Caco-2 (cell line): ENCODE data around the gene MOXD1. TPM values are rescaled to one million over a fixed set of nuclear protein-coding genes. Genes with fewer than 3 reads are reported as not detected.

Experiments used
- BruUV-seq: library from RNA; stranded (reverse); fragments of 400-500 nt; replicated peaks from 2 replicates; lab custom pipeline; 2021; lab: Mats Ljungman, UMichigan
- CTCF ChIA-PET: fragments of 300-600 bp; sonication (Branson Sonifier 250); formaldehyde crosslinking; loops from one replicate; lab custom pipeline; 2022; ENCODE audit warnings: antibody characterized with exemption; lab: Charles Lee
- POLR2A ChIA-PET: fragments of 300-600 bp; sonication (Branson Sonifier 250); formaldehyde crosslinking; loops from one replicate; lab custom pipeline; 2022; ENCODE audit warnings: antibody characterized with exemption; lab: Charles Lee
- DNase-seq, 2 experiments: peaks; one replicate each; pipeline versions ENCODE4 v3.0.0 to v3.0.0-alpha.2; 2020 to 2022
- H3K27me3 ChIP-seq: replicated peaks from 2 replicates; pipeline ENCODE4 v1.6.0; 2011; ENCODE audit warnings: low read length; ENCODE audit not compliant: control insufficient read depth, insufficient read depth
- H3K36me3 ChIP-seq: 2 replicates; pipeline ENCODE4 v1.5.1; 2011; ENCODE audit warnings: low read length; ENCODE audit not compliant: control insufficient read depth, insufficient read depth
- H3K4me1 ChIP-seq: fragments of 250-450 bp; sonication (Bioruptor Pico); 2 replicates; pipeline ENCODE4 v1.5.1; 2020; ENCODE audit warnings: mild to moderate bottlenecking
- H3K4me3 ChIP-seq: 2 replicates; pipeline ENCODE4 v1.5.1; 2011; ENCODE audit warnings: low read depth, mild to moderate bottlenecking, control low read depth, low read length
- H3K9me3 ChIP-seq: fragments of 250-450 bp; sonication (Bioruptor Pico); 2 replicates; pipeline ENCODE4 v1.5.1; 2020; ENCODE audit warnings: mild to moderate bottlenecking, moderate library complexity
- H3K27ac Mint-ChIP-seq: one replicate; pipeline ENCODE4 v1.8.0; 2022; ENCODE audit warnings: mixed read lengths; ENCODE audit not compliant: unreplicated experiment
- H3K27me3 Mint-ChIP-seq: one replicate; pipeline ENCODE4 v1.8.0; 2022; ENCODE audit warnings: mixed read lengths; ENCODE audit not compliant: insufficient read depth, unreplicated experiment
- H3K36me3 Mint-ChIP-seq: one replicate; pipeline ENCODE4 v1.8.0; 2022; ENCODE audit warnings: mild to moderate bottlenecking, mixed read lengths; ENCODE audit not compliant: insufficient read depth, unreplicated experiment
- H3K4me1 Mint-ChIP-seq: one replicate; pipeline ENCODE4 v1.8.0; 2022; ENCODE audit warnings: low read depth, mixed read lengths; ENCODE audit not compliant: unreplicated experiment
- H3K4me3 Mint-ChIP-seq: one replicate; pipeline ENCODE4 v1.8.0; 2022; ENCODE audit warnings: mild to moderate bottlenecking, moderate library complexity, mixed read lengths; ENCODE audit not compliant: unreplicated experiment
- H3K9me3 Mint-ChIP-seq: one replicate; pipeline ENCODE4 v1.8.0; 2022; ENCODE audit warnings: mixed read lengths; ENCODE audit not compliant: unreplicated experiment
- intact Hi-C: fragments of 100-400 bp; cut with micrococcal nuclease; formaldehyde crosslinking; loops from one replicate; pipeline ENCODE4 v1.10.0; 2022; ENCODE audit not compliant: unreplicated experiment
- total RNA-seq: library from RNA; stranded (reverse); gene quantifications from 2 replicates; pipeline ENCODE4 v1.2.3, GENCODE V29; 2022
- TF ChIP-seq, protein P1 (sequence below), 2 experiments: fragments of 200-600 bp in 1 of 2; IDR thresholded peaks; 1 replicate in 1 of 2; 2 replicates in 1 of 2; pipeline versions ENCODE4 v1.5.1 to v1.8.0; 2011 to 2022; ENCODE audit warnings: antibody characterized with exemption in 1 of 2, control low read depth in 1 of 2, inconsistent platforms in 1 of 2, low read depth in 1 of 2, low read length in 1 of 2, mild to moderate bottlenecking in 1 of 2, moderate library complexity in 1 of 2; ENCODE audit not compliant: insufficient read depth in 1 of 2, severe bottlenecking in 1 of 2, unreplicated experiment in 1 of 2

Gene MOXD1
- total RNA-seq, 1 experiment from 2014 or later, result 0.09 TPM

DNA sequence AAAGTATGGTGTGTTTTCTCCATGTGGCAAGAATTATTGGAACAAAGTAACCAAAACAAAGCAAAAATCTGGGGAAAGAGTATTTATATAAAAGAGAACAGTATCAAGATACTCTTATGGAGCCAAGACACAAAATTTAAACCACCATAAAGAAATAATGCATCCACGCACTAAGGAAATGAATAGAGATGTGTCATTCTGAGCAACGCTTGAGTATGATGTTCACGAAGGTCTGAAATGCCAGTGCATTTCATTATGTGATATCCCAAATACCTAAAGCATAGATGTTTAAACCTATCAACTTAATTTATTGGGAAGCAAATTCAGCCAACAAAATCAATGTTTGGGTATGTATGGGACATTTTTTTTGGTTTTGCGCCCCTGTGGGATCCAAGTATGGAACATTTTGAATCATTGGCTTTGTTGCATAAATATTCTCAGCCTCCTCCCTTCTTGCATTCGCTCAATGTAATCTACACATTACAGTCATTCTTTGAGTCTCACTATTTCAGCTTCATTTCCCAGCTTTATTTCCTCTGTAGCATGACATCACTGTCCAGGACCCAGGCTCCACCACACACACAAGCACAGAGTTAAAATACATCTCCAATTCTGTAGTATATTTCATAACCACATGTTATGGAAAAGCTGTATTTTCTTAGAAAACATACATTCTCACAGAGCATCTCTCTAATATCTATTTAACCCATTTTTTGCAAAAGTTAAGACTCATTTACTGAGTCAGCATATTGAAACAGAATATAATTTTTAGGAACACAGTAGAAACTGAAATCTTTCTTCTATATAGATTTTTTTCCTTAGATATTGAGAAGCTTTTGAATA, 11.6 kb upstream of the MOXD1 start:
- H3K9me3 Mint-ChIP-seq, result peaks cover 14% of the 10 kb centered on the region
- no peaks in the 10 kb centered on the region for H3K36me3 Mint-ChIP-seq
- no peak overlapping the region for H3K4me3 ChIP-seq
- no peak for DNase-seq
- ChIA-PET POLR2A (no interaction called here), CTCF (no interaction called here)
- no peaks in the 10 kb centered on the region for H3K4me1 ChIP-seq
- intact Hi-C loops, result no loop called here
- no peaks in the 10 kb centered on the region for H3K9me3 ChIP-seq
- no peak overlapping the region for H3K27ac Mint-ChIP-seq
- peaks cover 3% of the 10 kb centered on the region for H3K27me3 Mint-ChIP-seq
- H3K4me3 Mint-ChIP-seq, result no peak overlapping the region
- TF ChIP-seq, protein P1, sequence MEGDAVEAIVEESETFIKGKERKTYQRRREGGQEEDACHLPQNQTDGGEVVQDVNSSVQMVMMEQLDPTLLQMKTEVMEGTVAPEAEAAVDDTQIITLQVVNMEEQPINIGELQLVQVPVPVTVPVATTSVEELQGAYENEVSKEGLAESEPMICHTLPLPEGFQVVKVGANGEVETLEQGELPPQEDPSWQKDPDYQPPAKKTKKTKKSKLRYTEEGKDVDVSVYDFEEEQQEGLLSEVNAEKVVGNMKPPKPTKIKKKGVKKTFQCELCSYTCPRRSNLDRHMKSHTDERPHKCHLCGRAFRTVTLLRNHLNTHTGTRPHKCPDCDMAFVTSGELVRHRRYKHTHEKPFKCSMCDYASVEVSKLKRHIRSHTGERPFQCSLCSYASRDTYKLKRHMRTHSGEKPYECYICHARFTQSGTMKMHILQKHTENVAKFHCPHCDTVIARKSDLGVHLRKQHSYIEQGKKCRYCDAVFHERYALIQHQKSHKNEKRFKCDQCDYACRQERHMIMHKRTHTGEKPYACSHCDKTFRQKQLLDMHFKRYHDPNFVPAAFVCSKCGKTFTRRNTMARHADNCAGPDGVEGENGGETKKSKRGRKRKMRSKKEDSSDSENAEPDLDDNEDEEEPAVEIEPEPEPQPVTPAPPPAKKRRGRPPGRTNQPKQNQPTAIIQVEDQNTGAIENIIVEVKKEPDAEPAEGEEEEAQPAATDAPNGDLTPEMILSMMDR (IDR thresholded peaks at IDR 0.05; ENCODE audit: insufficient read depth in 1 of 2, low read depth in 1 of 2, low read length in 1 of 2, severe bottlenecking in 1 of 2, unreplicated experiment in 1 of 2), result no peak
- no peaks in the 10 kb centered on the region for H3K4me1 Mint-ChIP-seq
- no TSS peak for BruUV-seq
- H3K27me3 ChIP-seq, result no peaks in the 10 kb centered on the region
- no peaks in the 10 kb centered on the region for H3K36me3 ChIP-seq

DNA sequence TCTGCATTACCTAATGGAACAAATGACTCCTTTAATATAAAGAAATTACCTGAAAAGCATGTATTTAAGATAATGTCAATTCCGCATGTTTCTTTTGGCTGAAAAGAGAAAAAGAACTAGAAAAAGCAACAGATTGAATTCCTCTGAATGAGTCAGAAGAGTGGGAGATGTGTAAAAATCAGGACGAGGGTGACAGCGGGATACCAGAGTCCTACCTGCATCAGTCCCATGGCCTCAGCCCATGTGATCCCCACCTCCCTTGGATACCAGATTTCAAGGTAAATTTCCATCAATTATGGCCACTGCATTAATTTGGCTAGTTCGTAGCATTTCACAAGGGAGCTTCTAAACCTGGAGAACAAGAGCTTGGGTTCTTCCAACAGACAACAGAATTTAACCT, 10.0 kb upstream of the MOXD1 start:
- DNase-seq, result no peak
- Mint-ChIP-seq H3K27me3 (peaks cover 5% of the 10 kb centered on the region), H3K36me3 (no peaks in the 10 kb centered on the region), H3K4me1 (no peaks in the 10 kb centered on the region), H3K27ac (no peak overlapping the region), H3K9me3 (no peaks in the 10 kb centered on the region), H3K4me3 (no peak overlapping the region)
- no peaks in the 10 kb centered on the region for H3K4me1 ChIP-seq
- BruUV-seq, result no TSS peak
- TF ChIP-seq, protein P1 (IDR thresholded peaks at IDR 0.05; ENCODE audit: insufficient read depth in 1 of 2, low read depth in 1 of 2, low read length in 1 of 2, severe bottlenecking in 1 of 2, unreplicated experiment in 1 of 2), result no peak
- CTCF ChIA-PET, result no interaction called here
- POLR2A ChIA-PET, result no interaction called here
- no peaks in the 10 kb centered on the region for H3K9me3 ChIP-seq
- intact Hi-C loops, result no loop called here
- H3K36me3 ChIP-seq, result no peaks in the 10 kb centered on the region
- no peak overlapping the region for H3K4me3 ChIP-seq
- H3K27me3 ChIP-seq, result no peaks in the 10 kb centered on the region

DNA sequence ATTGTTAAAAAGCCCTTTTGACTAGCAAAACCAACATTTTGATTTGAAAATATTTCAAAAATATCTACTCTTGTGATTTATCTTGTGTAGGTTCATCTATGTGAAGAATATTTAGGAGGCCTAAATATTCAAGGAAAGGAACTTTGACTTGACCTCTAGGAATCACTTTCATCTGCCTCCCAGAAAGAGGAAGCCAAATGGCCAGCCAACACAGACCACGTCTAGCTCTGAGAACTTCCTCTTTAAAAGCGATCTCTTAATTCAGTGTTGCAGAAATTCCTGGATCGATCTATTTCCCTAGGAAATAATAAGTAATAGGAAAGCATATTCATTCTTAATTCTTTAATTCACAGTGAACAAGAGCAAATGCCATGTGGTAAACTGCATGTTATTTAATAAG, 9.6 kb upstream of the MOXD1 start:
- Histone ChIP-seq H3K27me3 (no peaks in the 10 kb centered on the region), H3K4me1 (no peaks in the 10 kb centered on the region), H3K4me3 (no peak overlapping the region), H3K9me3 (no peaks in the 10 kb centered on the region), H3K36me3 (no peaks in the 10 kb centered on the region)
- no peak overlapping the region for H3K27ac Mint-ChIP-seq
- peaks cover 9% of the 10 kb centered on the region for H3K27me3 Mint-ChIP-seq
- TF ChIP-seq, protein P1 (IDR thresholded peaks at IDR 0.05; ENCODE audit: insufficient read depth in 1 of 2, low read depth in 1 of 2, low read length in 1 of 2, severe bottlenecking in 1 of 2, unreplicated experiment in 1 of 2), result no peak
- H3K9me3 Mint-ChIP-seq, result no peaks in the 10 kb centered on the region
- BruUV-seq, result no TSS peak
- intact Hi-C loops, result no loop called here
- ChIA-PET POLR2A (no interaction called here), CTCF (no interaction called here)
- no peaks in the 10 kb centered on the region for H3K4me1 Mint-ChIP-seq
- H3K4me3 Mint-ChIP-seq, result no peak overlapping the region
- no peak for DNase-seq
- H3K36me3 Mint-ChIP-seq, result no peaks in the 10 kb centered on the region
